Measurements from ENCODE around the gene CLEC2B. TPM values are rescaled to one million over a fixed set of nuclear protein-coding genes. Genes with fewer than 3 reads are reported as not detected.

Gene CLEC2B
- total RNA-seq, 1 experiment from 2014 or later = not detected

GRCh38 chr12:9809866-9810265 is 59.3 kb downstream of the CLEC2B start:
- no peaks in the 10 kb centered on the region for H3K79me1 ChIP-seq (ENCODE audit: insufficient read depth, low read depth, low read length, poor library complexity, severe bottlenecking)
- no peaks in the 10 kb centered on the region for H3K36me3 Mint-ChIP-seq (ENCODE audit: insufficient read depth in 1 of 3, low read depth in 3 of 3)
- H2AK5ac ChIP-seq (ENCODE audit: insufficient read length, low read length) = no peak overlapping the region
- no peak overlapping the region for H3T11ph ChIP-seq (ENCODE audit: low read length)
- no peak overlapping the region for H4K8ac ChIP-seq (replicated peaks; ENCODE audit: insufficient read length, low read depth, low read length)
- no peak overlapping the region for H3K4me2 ChIP-seq (ENCODE audit: insufficient read depth, insufficient read length, low read length)
- H3K4me3 Mint-ChIP-seq = no peak overlapping the region
- H3K4me1 ChIP-seq (ENCODE audit: insufficient read depth, low read length) = no peaks in the 10 kb centered on the region
- H3K4me1 Mint-ChIP-seq = peaks cover 7% of the 10 kb centered on the region in 2 experiments; a peak in 3 of 4 replicates
- no peak overlapping the region for H4K91ac ChIP-seq (ENCODE audit: insufficient read length, low read depth, low read length)
- H3K23ac ChIP-seq (ENCODE audit: insufficient read length, low read depth, low read length) = no peak overlapping the region
- no peaks in the 10 kb centered on the region for H3K9me3 Mint-ChIP-seq
- no peaks in the 10 kb centered on the region; the same call in 1 of the 2 replicates for H3K27me3 Mint-ChIP-seq (ENCODE audit: low read depth)
- no peak overlapping the region for H2AFZ ChIP-seq (ENCODE audit: low read length)
- no peak overlapping the region for H4K5ac ChIP-seq (ENCODE audit: insufficient read length, low read depth, low read length)
- no peak for DNase-seq
- H2BK20ac ChIP-seq (ENCODE audit: low read depth, low read length, poor library complexity, severe bottlenecking) = no peak overlapping the region
- no peak overlapping the region for H2BK120ac ChIP-seq (ENCODE audit: low read depth, low read length, poor library complexity, severe bottlenecking)
- no peaks in the 10 kb centered on the region for H4K20me1 ChIP-seq (ENCODE audit: control insufficient read depth, insufficient read depth, insufficient read length)
- H3K79me2 ChIP-seq (ENCODE audit: insufficient read depth, low read length) = no peaks in the 10 kb centered on the region
- no peaks in the 10 kb centered on the region for H3K23me2 ChIP-seq (ENCODE audit: insufficient read length, low read depth, low read length, poor library complexity, severe bottlenecking)
- H3K14ac ChIP-seq (ENCODE audit: insufficient read depth, low read length) = no peak overlapping the region
- H2BK5ac ChIP-seq (ENCODE audit: insufficient read length, low read length) = no peak overlapping the region
- H3K9me3 ChIP-seq (ENCODE audit: control insufficient read depth, low read depth, low read length) = no peaks in the 10 kb centered on the region
- no peak overlapping the region for H3K18ac ChIP-seq (ENCODE audit: insufficient read length, low read depth, low read length)
- H3K27me3 ChIP-seq (ENCODE audit: insufficient read depth, low read length) = no peaks in the 10 kb centered on the region
- no peak overlapping the region for H3K56ac ChIP-seq (ENCODE audit: insufficient read length, low read depth, low read length)
- no peak overlapping the region for H2BK15ac ChIP-seq (ENCODE audit: low read depth, low read length)
- TF ChIP-seq, protein P1, sequence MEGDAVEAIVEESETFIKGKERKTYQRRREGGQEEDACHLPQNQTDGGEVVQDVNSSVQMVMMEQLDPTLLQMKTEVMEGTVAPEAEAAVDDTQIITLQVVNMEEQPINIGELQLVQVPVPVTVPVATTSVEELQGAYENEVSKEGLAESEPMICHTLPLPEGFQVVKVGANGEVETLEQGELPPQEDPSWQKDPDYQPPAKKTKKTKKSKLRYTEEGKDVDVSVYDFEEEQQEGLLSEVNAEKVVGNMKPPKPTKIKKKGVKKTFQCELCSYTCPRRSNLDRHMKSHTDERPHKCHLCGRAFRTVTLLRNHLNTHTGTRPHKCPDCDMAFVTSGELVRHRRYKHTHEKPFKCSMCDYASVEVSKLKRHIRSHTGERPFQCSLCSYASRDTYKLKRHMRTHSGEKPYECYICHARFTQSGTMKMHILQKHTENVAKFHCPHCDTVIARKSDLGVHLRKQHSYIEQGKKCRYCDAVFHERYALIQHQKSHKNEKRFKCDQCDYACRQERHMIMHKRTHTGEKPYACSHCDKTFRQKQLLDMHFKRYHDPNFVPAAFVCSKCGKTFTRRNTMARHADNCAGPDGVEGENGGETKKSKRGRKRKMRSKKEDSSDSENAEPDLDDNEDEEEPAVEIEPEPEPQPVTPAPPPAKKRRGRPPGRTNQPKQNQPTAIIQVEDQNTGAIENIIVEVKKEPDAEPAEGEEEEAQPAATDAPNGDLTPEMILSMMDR (conservative IDR thresholded peaks at IDR 0.05) = no peak
- H2BK12ac ChIP-seq (ENCODE audit: insufficient read length, low read depth, low read length) = no peak overlapping the region
- no peak overlapping the region for H3K4ac ChIP-seq (ENCODE audit: low read depth, low read length)
- H3K27ac ChIP-seq (ENCODE audit: insufficient read length, low read depth, low read length) = no peak overlapping the region
- no peak overlapping the region for H3K27ac Mint-ChIP-seq
- H3K9ac ChIP-seq (ENCODE audit: extremely low read depth, insufficient read length, low read length) = no peak overlapping the region

Data from H9 (cell line).